GDM1 (cell line): ENCODE measurements around the gene L1CAM.

Source experiments
- DNase-seq: peaks from one replicate; lab custom pipeline; 2025; lab: John Stamatoyannopoulos, UW

Gene L1CAM

DNA sequence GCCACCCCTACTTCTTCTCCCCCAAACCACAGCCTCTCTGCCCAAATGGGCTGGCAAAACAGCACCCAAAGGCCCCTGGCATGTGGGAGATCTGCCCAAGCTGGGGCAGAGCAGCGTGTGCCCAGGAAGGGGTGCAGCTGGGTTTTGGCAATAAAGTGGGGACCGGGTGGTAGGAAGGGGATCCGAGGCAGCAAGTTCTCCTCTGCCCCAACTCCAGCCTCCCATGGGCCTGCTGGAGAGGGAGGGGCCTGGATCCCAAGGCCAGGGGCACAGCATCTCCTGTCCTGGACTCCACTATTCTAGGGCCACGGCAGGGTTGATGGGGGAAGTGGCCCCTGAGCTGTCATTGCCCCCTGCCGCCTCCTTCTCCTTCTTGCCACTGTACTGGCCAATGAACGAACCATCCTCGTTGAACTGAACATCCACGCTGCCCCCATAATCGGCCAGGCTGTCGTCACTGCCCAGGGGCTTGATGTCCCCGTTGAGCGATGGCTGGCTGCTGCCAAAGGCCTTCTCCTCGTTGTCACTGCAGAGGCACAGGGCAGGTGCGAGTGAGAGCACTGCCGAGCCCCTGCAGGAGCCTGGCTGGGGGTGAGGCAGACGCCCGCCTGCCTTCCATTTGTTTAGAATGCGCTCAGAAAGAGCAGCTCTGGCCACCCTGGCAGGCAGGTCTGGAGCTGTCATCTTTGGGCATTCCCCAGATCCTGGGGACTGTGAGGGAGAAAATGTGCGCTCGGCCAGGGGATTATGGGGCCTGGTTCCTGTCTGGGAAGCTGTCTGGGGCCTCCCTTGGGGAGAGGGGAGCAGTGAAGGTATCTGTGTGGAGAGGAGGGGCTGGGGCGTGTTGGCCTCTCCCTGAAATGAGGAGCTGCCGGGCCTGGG, 23.4 kb downstream of the L1CAM start:
- no peak for DNase-seq

GRCh38 chrX:153861733-153862310, 24.2 kb downstream of the L1CAM start:
- no peak for DNase-seq

GRCh38 chrX:153861151-153861550, 24.8 kb downstream of the L1CAM start:
- DNase-seq = no peak

DNA sequence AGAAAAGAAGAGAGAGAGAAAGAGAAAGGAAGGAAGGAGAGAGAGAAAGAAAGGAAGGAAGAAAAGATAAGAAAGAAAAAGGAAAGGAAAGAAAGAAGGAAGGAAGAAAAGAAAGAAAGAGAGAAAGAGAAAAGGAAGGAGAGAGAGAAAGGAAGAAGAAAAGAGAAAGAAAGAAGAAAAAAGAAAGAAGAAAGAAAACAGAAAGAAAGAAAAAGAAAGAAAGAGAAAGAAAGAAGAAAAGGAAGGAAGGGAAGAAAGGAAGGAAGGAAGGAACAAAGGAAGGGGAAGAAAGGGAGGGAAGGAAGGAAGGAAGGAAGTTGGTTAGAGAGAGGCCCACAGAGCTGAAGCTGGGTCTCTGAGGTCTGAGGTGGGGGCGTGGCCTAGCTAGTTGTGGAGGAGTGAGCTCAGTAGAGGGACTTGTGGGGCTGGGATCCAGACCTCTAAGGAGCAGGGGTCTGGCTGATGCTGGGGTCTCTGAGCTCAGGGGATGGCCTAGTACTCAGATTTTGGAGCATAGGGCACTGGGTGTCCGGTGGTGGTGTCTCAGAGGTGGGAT, 28.5 kb downstream of the L1CAM start:
- no peak for DNase-seq

DNA sequence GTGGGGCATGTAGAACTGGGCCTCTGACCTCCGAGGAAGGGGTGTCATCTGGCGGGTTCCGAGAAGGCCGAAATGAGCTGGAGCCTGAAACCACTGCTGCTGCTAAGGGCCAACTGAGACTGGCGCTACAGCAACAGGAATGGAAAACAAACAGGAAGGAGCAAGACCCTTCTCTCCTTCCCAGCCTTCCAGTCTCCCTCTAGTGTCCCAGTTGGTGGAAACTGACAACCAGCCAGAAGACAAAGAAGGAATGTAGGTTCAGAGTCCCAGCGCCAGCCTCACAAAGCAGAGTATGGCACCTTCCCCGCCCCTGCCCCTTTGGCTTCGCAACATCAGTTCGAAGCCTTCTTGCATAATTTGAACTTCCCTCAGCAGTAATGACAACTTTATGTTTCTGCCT, 31.3 kb downstream of the L1CAM start:
- no peak for DNase-seq

GRCh38 chrX:153853902-153854267, 32.1 kb downstream of the L1CAM start:
- no peak for DNase-seq

- DNase-seq = no peak
Observed at GRCh38 chrX:153853180-153853901, 32.6 kb downstream of the L1CAM start.

GRCh38 chrX:153851981-153852380, 34.0 kb downstream of the L1CAM start:
- DNase-seq = no peak

- DNase-seq = no peak
Observed at GRCh38 chrX:153848325-153848724, 37.6 kb downstream of the L1CAM start.

DNA sequence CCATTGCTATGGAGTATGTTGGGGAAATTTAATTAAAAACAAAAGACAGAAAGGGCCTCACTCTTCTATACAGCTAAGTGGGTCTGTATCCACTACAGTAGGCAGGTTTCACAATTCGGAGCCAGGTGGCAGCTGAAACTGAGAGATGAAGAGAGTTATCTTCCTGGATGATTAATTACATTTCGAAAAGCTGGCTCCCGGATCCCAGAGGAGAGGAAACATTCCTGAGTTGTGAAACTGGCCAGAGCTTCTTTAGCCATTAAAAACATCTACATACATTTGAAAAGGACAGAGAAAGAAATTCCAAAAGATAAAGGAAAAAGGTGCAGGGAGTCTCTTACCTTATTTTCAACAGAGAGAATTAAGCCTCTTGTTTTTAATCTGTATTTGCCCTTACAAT, 40.1 kb downstream of the L1CAM start:
- no peak for DNase-seq

DNA sequence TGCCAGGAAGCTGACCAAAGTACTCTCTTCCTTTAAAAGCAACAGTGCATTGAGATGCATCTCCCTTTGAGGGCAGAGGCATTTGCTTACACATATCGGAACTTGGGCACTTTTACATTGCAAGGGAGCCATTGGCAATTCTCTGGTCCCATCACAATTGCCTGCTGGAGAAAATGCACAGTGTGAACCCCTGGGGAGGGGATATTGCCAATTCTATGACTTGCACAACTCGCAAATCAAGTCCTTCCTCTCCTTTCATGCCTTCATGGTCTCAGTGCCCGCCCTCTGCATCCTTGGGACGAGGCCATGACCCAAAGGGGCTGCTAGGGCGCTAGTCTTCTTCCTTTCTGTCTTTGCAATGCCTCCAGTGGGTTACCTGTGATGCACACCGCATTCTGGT, 40.8 kb downstream of the L1CAM start:
- DNase-seq = no peak

DNA sequence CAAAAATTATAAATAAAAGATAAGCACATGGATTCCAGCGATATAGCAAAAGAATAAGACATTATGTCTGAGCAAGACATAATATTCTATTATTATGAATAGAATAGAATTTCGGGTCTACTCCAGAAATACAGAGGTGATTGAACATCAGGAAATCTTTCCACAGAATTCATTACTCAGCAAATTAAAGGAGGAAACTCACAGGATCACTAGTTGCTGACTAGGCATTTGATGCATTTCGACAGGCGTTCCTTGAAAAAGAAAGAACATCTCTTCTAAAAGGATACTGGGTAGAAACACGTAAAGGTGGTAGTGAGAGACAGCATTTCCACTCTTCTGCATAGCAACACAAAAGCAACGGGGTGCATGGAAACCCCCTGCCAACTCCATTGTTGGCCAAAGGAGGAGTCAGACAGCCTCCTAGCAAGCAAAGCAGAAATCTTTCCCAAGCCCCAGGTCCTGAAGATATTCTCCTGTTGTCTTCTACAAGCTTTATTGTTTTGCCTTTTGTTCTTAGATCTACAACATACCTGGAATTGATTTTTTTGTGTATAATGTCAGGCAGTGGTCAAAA, 41.4 kb downstream of the L1CAM start:
- no peak for DNase-seq

DNA sequence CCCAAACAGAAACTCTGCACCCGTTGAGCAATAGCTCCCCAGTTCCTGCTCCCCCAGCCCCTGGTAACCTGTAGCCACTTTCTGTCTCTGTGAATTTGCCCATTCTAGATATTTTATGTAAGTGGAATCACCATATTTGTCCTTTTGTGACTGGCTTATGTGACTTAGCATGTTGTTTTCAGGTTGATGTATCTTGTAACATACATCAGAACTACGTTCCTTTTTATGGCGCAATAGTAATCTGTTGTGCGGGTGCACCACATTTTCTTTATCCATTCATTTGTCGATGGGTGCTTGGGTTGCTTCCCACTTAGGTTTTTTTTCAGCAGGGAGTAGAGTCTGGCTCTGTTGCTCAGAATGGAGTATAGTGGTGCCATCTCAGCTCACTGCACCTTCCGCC, 49.1 kb downstream of the L1CAM start:
- DNase-seq = no peak

DNA sequence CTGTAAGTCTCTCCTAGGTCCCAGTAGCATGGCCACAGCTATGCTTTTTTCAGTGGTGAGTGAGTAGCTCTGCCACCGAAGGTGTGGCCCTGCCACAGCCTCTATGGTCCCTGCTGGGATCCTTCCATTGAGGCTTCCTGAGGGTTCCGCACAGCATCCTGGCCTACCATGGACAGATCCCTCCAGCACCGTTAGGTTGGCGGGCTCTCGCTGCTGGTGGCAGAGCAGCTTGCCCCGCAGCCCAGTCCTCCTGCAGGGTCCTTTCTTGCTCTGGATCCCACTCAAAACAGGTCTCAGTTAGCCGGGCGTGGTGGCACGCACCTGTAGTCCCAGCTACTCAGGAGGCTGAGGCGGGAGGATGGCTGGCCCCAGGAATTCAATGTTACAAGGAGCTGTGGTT, 53.2 kb downstream of the L1CAM start:
- DNase-seq = no peak

DNA sequence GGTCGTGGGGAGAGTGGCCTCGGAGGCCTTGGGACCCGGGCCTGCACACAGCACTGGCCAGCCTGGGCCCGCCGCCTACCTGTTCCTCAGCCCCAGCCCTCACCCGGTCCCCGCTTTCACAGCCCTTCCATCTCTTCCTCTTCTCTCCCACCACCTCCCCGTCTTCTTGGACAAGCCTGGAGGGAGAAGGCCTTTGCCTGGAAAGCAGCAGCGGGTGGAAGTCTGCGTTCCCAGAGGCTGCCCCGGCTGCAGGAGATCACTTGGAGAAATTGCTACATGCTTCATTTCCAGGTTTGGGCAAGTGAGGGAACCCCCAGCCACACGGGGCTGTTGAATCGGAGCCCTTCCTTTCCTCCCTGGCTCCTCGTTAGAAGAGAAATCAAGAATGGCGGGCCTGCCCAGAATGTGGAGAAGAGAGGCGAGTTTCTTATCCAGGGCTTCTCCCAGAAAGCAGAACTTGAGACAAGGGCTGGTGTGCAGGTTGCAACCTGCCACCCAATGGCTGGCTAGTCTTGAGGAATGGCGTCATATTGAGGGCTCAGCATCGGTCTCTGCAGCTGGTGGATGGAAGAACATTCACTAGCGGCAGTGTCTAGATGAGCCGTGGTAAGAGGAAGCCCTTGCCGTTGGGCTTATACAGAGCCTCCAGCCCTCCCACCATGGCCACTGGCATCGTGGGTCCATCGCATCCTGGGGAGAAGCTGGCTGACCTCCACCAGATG, 54.4 kb downstream of the L1CAM start:
- no peak for DNase-seq

GRCh38 chrX:153830640-153831428, 55.1 kb downstream of the L1CAM start:
- DNase-seq = no peak

DNA sequence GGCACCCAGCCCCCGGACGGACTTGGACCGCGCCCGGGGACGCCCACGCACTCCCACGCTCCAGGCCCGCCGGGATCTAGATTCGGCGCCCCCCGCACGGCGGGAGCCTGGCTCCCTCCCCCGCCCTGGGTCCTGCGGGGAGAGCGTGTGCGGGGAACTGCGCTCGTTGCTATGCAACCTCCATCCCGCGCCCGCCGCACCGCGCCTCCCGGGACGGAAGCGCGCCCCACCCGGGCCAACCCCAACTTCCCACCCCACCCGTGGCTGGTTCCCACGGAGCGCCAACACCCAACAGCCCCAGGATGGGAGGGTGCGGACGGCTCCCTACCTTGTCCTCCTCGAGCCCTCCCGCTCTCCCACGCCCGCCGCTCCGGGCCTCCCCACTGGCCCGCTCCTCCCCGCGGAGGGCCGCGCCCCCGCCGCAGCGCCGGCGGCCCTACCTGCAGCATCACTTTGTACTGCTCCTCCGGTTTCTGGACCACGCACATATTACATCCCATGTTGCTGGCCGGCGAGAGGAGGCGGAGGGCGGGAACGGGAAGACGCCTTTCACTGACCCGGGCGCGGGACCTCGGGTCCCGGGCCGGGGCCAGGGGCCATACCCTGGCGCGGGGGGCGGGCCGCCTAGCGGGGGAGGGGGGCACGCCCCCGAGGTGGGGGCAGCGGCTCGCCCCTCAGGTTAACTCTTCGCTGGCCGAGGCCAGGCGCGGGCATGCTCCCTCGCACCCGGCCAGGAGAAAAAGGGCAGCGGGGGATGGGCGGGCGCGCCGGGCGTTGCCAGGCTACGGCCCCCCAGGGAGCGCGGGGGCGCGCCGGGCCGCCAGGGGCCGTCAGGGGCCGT, 56.0 kb downstream of the L1CAM start, which contains the start of gene PDZD4:
PDZD4 (minus strand) TSS at position 746 of the 841 bp plus-strand sequence; CDS start at position 500, 246 bp downstream.
- DNase-seq = no peak

DNA sequence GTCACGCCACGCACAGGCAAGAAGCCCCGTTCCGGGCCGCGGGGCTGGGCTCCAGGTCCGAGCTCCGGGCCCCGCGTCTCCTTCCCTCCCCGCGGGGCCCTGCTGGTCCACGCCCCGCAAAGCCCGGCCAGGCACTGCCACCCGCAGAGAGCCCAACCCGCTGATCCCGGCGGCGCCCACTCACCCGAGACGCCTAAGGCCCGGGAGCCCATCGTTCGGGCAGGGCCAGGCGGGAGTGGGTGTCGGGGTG, 56.5 kb downstream of the L1CAM start:
- no peak for DNase-seq

GRCh38 chrX:153828723-153829548, 57.0 kb downstream of the L1CAM start:
- no peak for DNase-seq
